HG03558 (cell line): Measurements from ENCODE around the gene STK32C.
"Not testable (repeated sequence)": the region's sequence is repeated elsewhere in the genome, so short reads cannot be mapped to it uniquely, and the experiment has no call there.

Experiments
- ATAC-seq: cut with Tn5 transposase; IDR thresholded peaks from one replicate; pipeline ENCODE4 v1.9.1; 2021; ENCODE audit warnings: moderate number of reproducible peaks; ENCODE audit not compliant: unreplicated experiment; ENCODE audit errors: extremely low read depth

Gene STK32C

GRCh38 chr10:132163826-132164515 is 143.8 kb downstream of the STK32C start:
- ATAC-seq = no peak

- no peak for ATAC-seq
Observed at GRCh38 chr10:132163278-132163765, 144.4 kb downstream of the STK32C start.

GRCh38 chr10:132162590-132163277 is 145.0 kb downstream of the STK32C start:
- ATAC-seq = no peak

DNA sequence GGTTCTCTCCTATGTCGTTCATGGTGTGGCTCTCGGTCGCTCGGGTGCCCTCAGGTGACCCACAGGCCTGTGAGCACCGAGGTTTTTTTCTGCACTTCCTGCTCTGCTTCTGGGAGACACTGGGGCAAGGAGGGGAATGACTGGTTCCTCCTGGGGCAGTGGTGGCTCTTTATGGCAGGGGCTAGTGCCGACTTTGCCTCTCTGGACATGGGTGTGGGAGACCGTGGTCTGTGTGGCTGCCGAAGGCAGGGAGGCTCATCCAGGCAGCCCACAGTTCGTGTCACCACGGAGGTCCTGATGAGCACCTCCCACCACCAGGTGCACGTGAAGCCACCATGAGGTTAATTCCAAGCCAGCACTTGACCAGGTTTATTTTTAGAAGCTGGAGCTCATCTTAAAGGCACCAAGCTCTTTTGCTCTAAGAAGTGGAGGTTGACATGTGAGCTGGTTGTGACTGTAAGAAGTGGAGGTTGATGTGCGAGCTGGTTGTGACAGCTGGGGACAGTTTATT is 145.7 kb downstream of the STK32C start:
- no peak for ATAC-seq

GRCh38 chr10:132160834-132161622 is 146.7 kb downstream of the STK32C start:
- ATAC-seq = not testable (repeated sequence)

DNA sequence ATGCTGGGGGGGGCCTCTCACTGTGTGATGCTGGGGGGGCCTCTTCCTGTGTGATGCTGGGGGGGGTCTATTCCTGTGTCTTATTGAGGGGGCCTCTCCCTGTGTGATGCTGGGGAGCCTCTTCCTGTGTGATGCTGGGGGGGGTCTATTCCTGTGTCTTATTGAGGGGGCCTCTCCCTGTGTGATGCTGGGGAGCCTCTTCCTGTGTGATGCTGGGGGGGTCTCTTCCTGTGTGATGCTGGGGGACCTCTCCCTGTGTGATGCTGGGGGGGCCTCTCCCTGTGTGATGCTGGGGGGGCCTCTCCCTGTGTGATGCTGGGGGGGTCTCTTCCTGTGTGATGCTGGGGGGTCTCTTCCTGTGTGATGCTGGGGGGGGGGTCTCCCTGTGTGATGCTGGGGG is 147.5 kb downstream of the STK32C start:
- not testable (repeated sequence) for ATAC-seq

DNA sequence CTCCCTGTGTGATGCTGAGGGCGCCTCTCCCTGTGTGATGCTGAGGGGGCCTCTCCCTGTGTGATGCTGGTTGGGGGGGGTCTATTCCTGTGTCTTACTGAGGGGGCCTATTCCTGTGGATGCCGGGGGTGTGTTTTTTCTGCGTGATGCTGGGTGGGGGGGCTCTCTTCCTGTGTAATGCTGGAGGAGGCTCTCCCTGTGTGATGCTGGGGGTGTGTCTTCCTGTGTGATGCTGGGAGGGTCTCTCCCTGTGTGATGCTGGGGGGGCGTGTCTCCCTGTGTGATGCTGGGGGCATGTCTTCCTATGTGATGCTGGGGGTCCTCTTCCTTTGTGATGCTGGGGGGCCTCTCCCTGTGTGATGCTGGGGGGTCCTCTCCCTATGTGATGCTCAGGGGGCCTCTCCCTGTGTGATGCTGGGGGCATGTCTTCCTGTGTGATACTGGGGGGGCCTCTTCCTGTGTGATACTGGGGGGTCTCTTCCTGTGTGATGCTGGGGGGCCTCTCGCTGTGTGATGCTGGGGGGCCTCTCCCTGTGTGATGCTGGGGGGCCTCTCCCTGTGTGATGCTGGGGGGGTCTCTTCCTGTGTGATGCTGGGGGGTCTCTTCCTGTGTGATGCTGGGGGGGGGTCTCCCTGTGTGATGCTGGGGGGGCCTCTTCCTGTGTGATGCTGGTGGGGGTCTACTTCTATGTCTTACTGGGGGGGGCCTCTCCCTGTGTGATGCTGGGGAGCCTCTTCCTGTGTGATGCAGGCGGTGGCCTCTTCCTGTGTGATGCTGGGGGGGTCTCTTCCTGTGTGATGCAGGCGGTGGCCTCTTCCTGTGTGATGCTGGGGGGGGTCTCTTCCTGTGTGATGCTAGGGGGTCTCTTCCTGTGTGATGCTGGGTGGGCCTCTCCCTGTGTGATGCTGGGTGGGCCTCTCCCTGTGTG is 148.2 kb downstream of the STK32C start:
- not testable (repeated sequence) for ATAC-seq

DNA sequence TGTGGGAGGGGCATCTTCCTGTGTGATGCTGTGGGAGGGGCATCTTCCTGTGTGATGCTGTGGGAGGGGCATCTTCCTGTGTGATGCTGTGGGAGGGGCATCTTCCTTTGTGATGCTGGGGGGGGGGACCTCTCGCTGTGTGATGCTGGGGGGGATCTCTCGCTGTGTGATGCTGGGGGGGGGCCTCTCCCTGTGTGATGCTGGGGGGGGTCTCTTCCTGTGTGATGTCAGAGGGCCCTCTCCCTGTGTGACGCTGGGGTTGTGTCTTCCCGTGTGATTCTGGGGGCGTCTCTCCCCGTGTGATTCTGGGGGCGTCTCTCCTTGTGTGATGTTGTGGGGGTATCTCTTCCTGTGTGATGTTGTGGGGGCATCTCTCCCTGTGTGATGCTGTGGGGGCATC is 148.9 kb downstream of the STK32C start:
- no peak for ATAC-seq

DNA sequence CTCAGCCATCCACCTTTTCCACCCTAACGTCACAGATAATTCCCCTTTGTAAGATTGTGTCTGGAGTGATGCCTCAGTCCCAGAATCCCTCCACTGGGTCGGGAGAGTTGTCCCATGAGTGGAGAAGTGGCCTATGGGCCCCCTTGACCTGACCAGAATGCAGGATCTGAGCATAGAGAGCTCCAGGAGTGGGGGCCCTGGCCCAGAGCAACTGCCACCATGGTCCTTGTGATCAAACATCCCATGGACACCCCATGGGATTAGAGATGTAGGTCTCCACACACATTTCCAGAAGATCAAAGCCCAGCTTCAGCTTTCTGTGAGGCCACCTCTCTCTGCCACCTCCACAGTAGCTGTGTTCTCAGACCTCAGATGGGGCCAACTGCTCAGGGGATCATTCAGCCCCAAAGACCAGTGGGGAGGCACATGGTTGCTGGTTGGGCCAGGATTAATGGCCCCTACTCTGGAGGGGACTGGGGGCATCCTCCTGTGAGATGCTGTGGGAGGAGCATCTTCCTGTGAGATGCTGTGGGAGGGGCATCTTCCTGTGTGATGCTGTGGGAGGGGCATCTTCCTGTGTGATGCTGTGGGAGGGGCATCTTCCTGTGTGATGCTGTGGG is 149.5 kb downstream of the STK32C start:
- no peak for ATAC-seq
